ENCODE data around the gene MICAL2.

Gene MICAL2

GRCh38 chr11:12167061-12168000, 56.9 kb downstream of the MICAL2 start (continued):
- TF ChIP-seq AEBP2 (tag by site-specific recombination; IDR thresholded peaks at IDR 0.05; ENCODE audit: borderline replicate concordance): no peak
- TF ChIP-seq ZXDB (tag by site-specific recombination; IDR thresholded peaks at IDR 0.05): peak; percentile 49; the same call in 1 of the 2 replicates
- TF ChIP-seq BCL6B (tag by site-specific recombination; IDR thresholded peaks at IDR 0.05): no peak
- peak; percentile 27; the same call in 1 of the 2 replicates for TF ChIP-seq IKZF3 (tag by site-specific recombination; IDR thresholded peaks at IDR 0.05)
- TF ChIP-seq ZNF610 (tag by site-specific recombination; IDR thresholded peaks at IDR 0.05; ENCODE audit: borderline replicate concordance): no peak
- TF ChIP-seq ZNF239 (tag by site-specific recombination; IDR thresholded peaks at IDR 0.05): no peak
- TF ChIP-seq ZNF623 (tag by site-specific recombination; IDR thresholded peaks at IDR 0.05): no peak
- no peak for TF ChIP-seq ZNF211 (tag by site-specific recombination; IDR thresholded peaks at IDR 0.05; ENCODE audit: low read depth)
- TF ChIP-seq SCRT2 (tag by site-specific recombination; IDR thresholded peaks at IDR 0.05): 0 out of 2 replicates have a peak, but pooled peaks have one; percentile 38
- peak; percentile 26; the same call in 1 of the 2 replicates for TF ChIP-seq PRDM6 (tag by site-specific recombination; IDR thresholded peaks at IDR 0.05)
- no peak for TF ChIP-seq ZNF571 (tag by site-specific recombination; IDR thresholded peaks at IDR 0.05)
- no peak for TF ChIP-seq ZNF398 (tag by site-specific recombination; IDR thresholded peaks at IDR 0.05)
- TF ChIP-seq GFI1B (tag by site-specific recombination; IDR thresholded peaks at IDR 0.05): 0 out of 2 replicates have a peak, but pooled peaks have one; percentile 34
- no peak for TF ChIP-seq PRDM2 (tag by site-specific recombination; IDR thresholded peaks at IDR 0.05; ENCODE audit: borderline replicate concordance)
- TF ChIP-seq ZBTB6 (tag by site-specific recombination; IDR thresholded peaks at IDR 0.05): no peak
- no peak for TF ChIP-seq REPIN1 (tag by site-specific recombination; IDR thresholded peaks at IDR 0.05; ENCODE audit: low read depth)
- TF ChIP-seq ZNF830 (tag by site-specific recombination; IDR thresholded peaks at IDR 0.05; ENCODE audit: low read depth): no peak
- no peak for TF ChIP-seq ZNF26 (tag by site-specific recombination; IDR thresholded peaks at IDR 0.05)
- TF ChIP-seq ZNF202 (tag by site-specific recombination; IDR thresholded peaks at IDR 0.05; ENCODE audit: borderline replicate concordance): no peak
- no peak for TF ChIP-seq KLF1 (tag by site-specific recombination; IDR thresholded peaks at IDR 0.05)
- no peak for TF ChIP-seq ZBTB1 (tag by site-specific recombination; IDR thresholded peaks at IDR 0.05)
- TF ChIP-seq ZSCAN16 (tag by site-specific recombination; IDR thresholded peaks at IDR 0.05): no peak
- TF ChIP-seq SP7 (tag by site-specific recombination; IDR thresholded peaks at IDR 0.05): peak; percentile 83

All from HEK293 (cell line).